WERI-Rb-1 (cell line): Measurements from ENCODE around the gene SMIM43.

Experiments
- DNase-seq: peaks from one replicate; pipeline ENCODE4 v3.0.0-alpha.2; 2020
- H3K27ac ChIP-seq: fragments of 250-450 bp; sonication (Bioruptor Pico); 2 replicates; pipeline ENCODE4 v1.5.1; 2020; ENCODE audit warnings: mild to moderate bottlenecking, moderate library complexity
- H3K27me3 ChIP-seq: fragments of 250-450 bp; sonication (Bioruptor Pico); 2 replicates; pipeline ENCODE4 v1.5.1; 2021; ENCODE audit warnings: mild to moderate bottlenecking, low read depth, moderate library complexity; ENCODE audit not compliant: insufficient read depth, severe bottlenecking
- H3K36me3 ChIP-seq: fragments of 250-450 bp; sonication (Bioruptor Pico); 2 replicates; pipeline ENCODE4 v1.5.1; 2020; ENCODE audit warnings: mild to moderate bottlenecking, moderate library complexity
- H3K4me3 ChIP-seq: 2 replicates; pipeline ENCODE4 v1.5.1; 2011; ENCODE audit warnings: low read depth, mild to moderate bottlenecking, control low read depth, low read length
- H3K9me3 ChIP-seq: fragments of 250-450 bp; sonication (Bioruptor Pico); 2 replicates; pipeline ENCODE4 v1.5.1; 2021; ENCODE audit warnings: mild to moderate bottlenecking, moderate library complexity; ENCODE audit not compliant: severe bottlenecking
- CTCF ChIP-seq: IDR thresholded peaks from 2 replicates; pipeline ENCODE4 v1.5.1; 2011; ENCODE audit warnings: low read depth, mild to moderate bottlenecking, control low read depth, inconsistent platforms, low read length

SMIM43 gene

GRCh38 chr4:121789455-121789854 lies 24.5 kb upstream of the SMIM43 start:
- Histone ChIP-seq H3K36me3 (no peaks in the 10 kb centered on the region), H3K9me3 (no peaks in the 10 kb centered on the region), H3K4me3 (no peak overlapping the region), H3K27ac (no peak overlapping the region), H3K27me3 (no peaks in the 10 kb centered on the region)
- TF ChIP-seq CTCF: no peak
- no peak for DNase-seq

- no peak overlapping the region for H3K4me3 ChIP-seq
- H3K27ac ChIP-seq: no peak overlapping the region
- no peaks in the 10 kb centered on the region for H3K36me3 ChIP-seq
- no peaks in the 10 kb centered on the region for H3K9me3 ChIP-seq
- DNase-seq: no peak
- no peaks in the 10 kb centered on the region for H3K27me3 ChIP-seq
- TF ChIP-seq CTCF: no peak
These were observed 23.9 kb upstream of the SMIM43 start for GRCh38 chr4:121788896-121789295.

DNA sequence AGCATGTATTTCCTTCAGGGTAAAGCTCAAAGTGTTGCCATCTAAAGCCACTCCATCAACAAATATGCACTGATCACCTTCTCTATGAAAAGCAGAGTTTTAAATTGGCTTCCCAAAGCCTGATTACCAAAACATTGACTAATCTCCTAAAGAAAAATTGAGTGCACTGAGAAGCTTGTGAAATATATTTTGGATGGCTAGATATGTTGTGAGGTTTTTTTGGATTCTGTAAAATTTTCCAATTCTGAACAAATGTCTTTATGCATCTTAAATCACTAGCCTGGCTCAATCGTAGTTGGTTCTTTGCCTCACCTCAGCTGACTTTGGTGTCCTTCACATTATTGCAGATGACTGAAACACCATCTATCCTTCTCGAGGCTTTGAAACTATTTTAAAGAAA lies 21.3 kb upstream of the SMIM43 start:
- Histone ChIP-seq H3K27me3 (no peaks in the 10 kb centered on the region), H3K36me3 (no peaks in the 10 kb centered on the region), H3K9me3 (no peaks in the 10 kb centered on the region), H3K4me3 (no peak overlapping the region), H3K27ac (no peak overlapping the region)
- no peak for DNase-seq
- TF ChIP-seq CTCF: no peak

DNA sequence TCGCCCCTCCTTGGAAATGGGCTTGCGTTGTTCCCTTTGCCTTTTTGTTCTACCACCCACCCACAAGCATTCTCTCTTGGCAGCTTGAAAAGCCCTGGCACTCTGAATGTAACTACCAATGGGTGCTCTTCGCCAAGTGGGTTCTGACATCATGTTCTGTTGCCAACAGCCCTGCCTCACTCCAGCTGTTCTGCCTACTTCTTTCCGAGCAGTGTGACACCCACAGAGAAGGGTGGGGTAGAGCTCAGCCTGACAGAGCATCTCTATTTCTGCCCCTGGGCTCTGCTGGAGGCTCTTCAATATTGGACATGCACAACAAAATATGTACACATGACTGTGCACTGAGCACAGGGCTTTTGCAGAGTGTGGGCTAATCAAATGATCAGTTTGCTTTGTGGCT lies 20.5 kb upstream of the SMIM43 start:
- DNase-seq: no peak
- no peak overlapping the region for H3K4me3 ChIP-seq
- no peaks in the 10 kb centered on the region for H3K36me3 ChIP-seq

GRCh38 chr4:121784975-121785374 lies 20.0 kb upstream of the SMIM43 start:
- H3K9me3 ChIP-seq: no peaks in the 10 kb centered on the region
- H3K36me3 ChIP-seq: no peaks in the 10 kb centered on the region
- no peak for TF ChIP-seq CTCF
- H3K27me3 ChIP-seq: no peaks in the 10 kb centered on the region
- H3K27ac ChIP-seq: no peak overlapping the region
- no peak for DNase-seq
- no peak overlapping the region for H3K4me3 ChIP-seq

More for the DNA sequence above, 20.5 kb upstream of the SMIM43 start:
- Histone ChIP-seq H3K9me3 (no peaks in the 10 kb centered on the region), H3K27ac (no peak overlapping the region), H3K27me3 (no peaks in the 10 kb centered on the region)
- TF ChIP-seq CTCF: no peak

DNA sequence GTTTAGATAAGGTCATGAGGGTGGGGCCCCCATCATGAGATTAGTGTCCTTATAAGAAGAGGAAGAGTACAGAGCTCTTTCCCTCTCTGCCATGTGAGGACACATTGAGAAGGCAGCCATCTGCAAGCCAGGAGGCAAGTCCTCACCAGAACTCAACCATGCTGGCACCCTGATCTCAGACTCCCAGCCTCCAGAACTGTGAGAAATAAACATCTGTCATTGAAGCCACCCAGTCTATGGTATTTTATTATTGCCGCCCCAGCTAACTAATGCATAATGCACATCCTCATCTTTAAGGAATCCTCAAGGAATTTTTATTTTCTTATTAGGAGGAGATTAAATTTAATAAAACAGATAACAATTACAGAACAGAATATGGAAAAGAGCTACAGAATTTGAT lies 19.4 kb upstream of the SMIM43 start:
- no peak for TF ChIP-seq CTCF

More for the DNA sequence above, 19.4 kb upstream of the SMIM43 start:
- no peak overlapping the region for H3K27ac ChIP-seq
- no peaks in the 10 kb centered on the region for H3K9me3 ChIP-seq
- H3K4me3 ChIP-seq: no peak overlapping the region
- DNase-seq: no peak
- H3K27me3 ChIP-seq: no peaks in the 10 kb centered on the region
- no peaks in the 10 kb centered on the region for H3K36me3 ChIP-seq
